Activated CD4-positive, alpha-beta T cell treated with anti-CD3 and anti-CD28 coated beads for 4 hours (primary cell): ENCODE results near the gene C1orf167.

ENCODE experiments used
- DNase-seq, 2 donors: peaks; one replicate each; pipeline ENCODE4 v3.0.0-alpha.2; 2020

Gene C1orf167

GRCh38 chr1:11787804-11788436, 25.9 kb downstream of the C1orf167 start:
- no peak for DNase-seq

GRCh38 chr1:11788549-11789053, 26.6 kb downstream of the C1orf167 start:
- DNase-seq, result no peak

GRCh38 chr1:11789126-11790067, 27.4 kb downstream of the C1orf167 start:
- no peak for DNase-seq

GRCh38 chr1:11790101-11790879, 28.3 kb downstream of the C1orf167 start:
- DNase-seq, result no peak

- no peak for DNase-seq
Observed at GRCh38 chr1:11790880-11791715, 29.1 kb downstream of the C1orf167 start.

- no peak for DNase-seq
Observed at GRCh38 chr1:11792106-11792505, 30.1 kb downstream of the C1orf167 start.

GRCh38 chr1:11793819-11794218, 31.8 kb downstream of the C1orf167 start:
- DNase-seq, result no peak

- DNase-seq, result no peak
Observed at GRCh38 chr1:11794446-11795237, 32.6 kb downstream of the C1orf167 start.

- no peak for DNase-seq
Observed at GRCh38 chr1:11795238-11795890, 33.4 kb downstream of the C1orf167 start.

- DNase-seq, result no peak
Observed at GRCh38 chr1:11796036-11796828, 34.2 kb downstream of the C1orf167 start.

GRCh38 chr1:11797525-11798216, 35.7 kb downstream of the C1orf167 start:
- DNase-seq, result no peak

GRCh38 chr1:11799099-11799498, 37.1 kb downstream of the C1orf167 start:
- DNase-seq, result no peak

GRCh38 chr1:11799896-11800295, 37.9 kb downstream of the C1orf167 start:
- no peak for DNase-seq

- DNase-seq, result no peak
Observed at GRCh38 chr1:11800391-11800755, 38.4 kb downstream of the C1orf167 start.

- no peak for DNase-seq
Observed at GRCh38 chr1:11800756-11801433, 38.9 kb downstream of the C1orf167 start.

- no peak for DNase-seq
Observed at GRCh38 chr1:11802616-11802972, 40.6 kb downstream of the C1orf167 start.

GRCh38 chr1:11802973-11803885, 41.2 kb downstream of the C1orf167 start:
- peak; percentile 68 for DNase-seq
